Stomach (tissue), 9 donors: ENCODE measurements around the gene SYCE1L. TPM values are rescaled to one million over a fixed set of nuclear protein-coding genes. Genes with fewer than 3 reads are reported as not detected.

Experiments
- DNase-seq, 2 donors: peaks; one replicate each; pipeline versions ENCODE4 v3.0.0 to v3.0.0-alpha.2; 2013 to 2019
- H3K27ac ChIP-seq, 5 donors: fragments of 200-600 bp in 4 of 5; sonication (generic) in 4 of 5; one replicate each; pipeline ENCODE4 v1.5.1; 2013 to 2019; ENCODE audit warnings: mild to moderate bottlenecking in 1 of 5, moderate library complexity in 1 of 5
- H3K27me3 ChIP-seq, 3 donors: fragments of 200-600 bp; sonication (generic); one replicate each; pipeline ENCODE4 v1.5.1; 2017 to 2019; ENCODE audit warnings: mixed run types in 1 of 3
- H3K36me3 ChIP-seq, 4 donors: fragments of 200-600 bp; sonication (generic); 1 replicate in 3 of 4; 2 replicates in 1 of 4; pipeline ENCODE4 v1.5.1; 2016 to 2019
- H3K4me1 ChIP-seq, 4 donors: fragments of 200-600 bp; sonication (generic); one replicate each; pipeline ENCODE4 v1.5.1; 2016 to 2019
- H3K4me3 ChIP-seq, 4 donors: fragments of 200-600 bp; sonication (generic) in 3 of 4; one replicate each; pipeline ENCODE4 v1.5.1; 2016 to 2019; ENCODE audit warnings: mild to moderate bottlenecking in 1 of 4
- H3K9me3 ChIP-seq, 4 donors: fragments of 200-600 bp; sonication (generic); one replicate each; pipeline ENCODE4 v1.5.1; 2016 to 2019
- CTCF ChIP-seq, 7 experiments: fragments of 450-650 bp in 4 of 7; fragments of 200-600 bp in 3 of 7; sonication (generic) in 3 of 7; IDR thresholded peaks; one replicate each; pipeline ENCODE4 v1.5.1; 2016 to 2019; ENCODE audit warnings: antibody characterized with exemption in 7 of 7, control low read depth in 2 of 7, mild to moderate bottlenecking in 1 of 7
- EP300 ChIP-seq: sonication (generic); formaldehyde crosslinking; IDR thresholded peaks from one replicate; pipeline ENCODE4 v1.6.1; 2017; ENCODE audit warnings: antibody characterized with exemption
- POLR2A ChIP-seq, 4 donors: fragments of 450-650 bp; IDR thresholded peaks; one replicate each; pipeline ENCODE4 v1.6.1; 2016; ENCODE audit warnings: antibody characterized with exemption in 4 of 4, control low read depth in 2 of 4, mild to moderate bottlenecking in 1 of 4, moderate library complexity in 1 of 4
- POLR2AphosphoS5 ChIP-seq, 3 donors: sonication (generic); formaldehyde crosslinking; IDR thresholded peaks; one replicate each; pipeline ENCODE4 v1.6.1; 2016; ENCODE audit warnings: antibody characterized with exemption in 3 of 3
- WGBS, 5 donors: extraction: QIAGEN DNeasy Blood & Tissue Kit in 3 of 5; methylation state at CpG; one replicate each; pipeline versions ENCODE4 v1.1.5 to v1.1.7; 2013 to 2018; 5-methylcytosine and 5-hydroxymethylcytosine counted together
- intact Hi-C: fragments of 100-400 bp; cut with DNase I; formaldehyde crosslinking; loops from one replicate; pipeline ENCODE4 v1.15.1; 2023; ENCODE audit warnings: low total_unique reads
- polyA plus RNA-seq, 3 donors: library from polyadenylated mRNA; stranded (reverse); fragments of 200-250 nt; gene quantifications; one replicate each; pipeline ENCODE4 v1.2.3, GENCODE V29; 2013
- total RNA-seq, 5 donors: library from RNA; depleted of rRNA; stranded (reverse); fragments of >200 nt; gene quantifications; one replicate each; pipeline versions ENCODE4 v1.1.0 to v1.2.3, GENCODE V29; 2014 to 2016
- donor health status: healthy with polysubstance abuse.
- donor health status: Bipolar disorder and iron deficiency.
- donor health status: healthy.

Gene SYCE1L
- total and polyA plus RNA-seq, 8 donors: 3.4 to 92.4 (median 5.5) TPM; not detected in 4

GRCh38 chr16:77194295-77195231 is 4.6 kb upstream of the SYCE1L start:
- peaks cover 32 to 69% (median 66%) of the 10 kb centered on the region in 4 donors for H3K36me3 ChIP-seq
- DNase-seq: no peak
- WGBS, 5 donors: 93 to 96% (median 96%) methylated on average over 19 to 48 of the region's 48 CpGs

GRCh38 chr16:77195411-77195810 is 3.8 kb upstream of the SYCE1L start:
- TF ChIP-seq EP300 (no peak), CTCF (IDR thresholded peaks at IDR 0.05) (no peak), POLR2A (IDR thresholded peaks at IDR 0.05) (no peak), POLR2AphosphoS5 (IDR thresholded peaks at IDR 0.05) (no peak)
- H3K4me3 ChIP-seq: no peak overlapping the region
- intact Hi-C loops: no loop called here
- no peak overlapping the region for H3K27ac ChIP-seq
- 73 to 88% (median 87%) methylated on average over 4 to 8 of the region's 8 CpGs for WGBS, 5 donors
- no peaks in the 10 kb centered on the region for H3K27me3 ChIP-seq
- H3K4me1 ChIP-seq: peaks cover 9 to 37% (median 28%) of the 10 kb centered on the region in 4 donors
- peaks cover 32 to 77% (median 74%) of the 10 kb centered on the region in 4 donors for H3K36me3 ChIP-seq
- H3K9me3 ChIP-seq: no peaks in the 10 kb centered on the region
- DNase-seq: no peak

More at GRCh38 chr16:77194295-77195231, 4.6 kb upstream of the SYCE1L start:
- intact Hi-C loops: no loop called here
- TF ChIP-seq EP300: no peak
- no peak for TF ChIP-seq POLR2AphosphoS5 (IDR thresholded peaks at IDR 0.05)
- no peak for TF ChIP-seq CTCF (IDR thresholded peaks at IDR 0.05)
- no peak for TF ChIP-seq POLR2A (IDR thresholded peaks at IDR 0.05)
- no peak overlapping the region for H3K4me3 ChIP-seq
- no peak overlapping the region for H3K27ac ChIP-seq
- H3K9me3 ChIP-seq: no peaks in the 10 kb centered on the region
- peaks cover 9 to 41% (median 32%) of the 10 kb centered on the region in 4 donors for H3K4me1 ChIP-seq
- no peaks in the 10 kb centered on the region for H3K27me3 ChIP-seq

- TF ChIP-seq EP300 (no peak), POLR2AphosphoS5 (IDR thresholded peaks at IDR 0.05) (no peak), POLR2A (IDR thresholded peaks at IDR 0.05) (no peak), CTCF (IDR thresholded peaks at IDR 0.05) (no peak)
- intact Hi-C loops: no loop called here
- peaks cover 32 to 85% (median 80%) of the 10 kb centered on the region in 4 donors for H3K36me3 ChIP-seq
Observed at GRCh38 chr16:77197747-77198146, 1.5 kb upstream of the SYCE1L start.

GRCh38 chr16:77206533-77206932 is 7.3 kb downstream of the SYCE1L start:
- DNase-seq: no peak
- no peaks in the 10 kb centered on the region for H3K9me3 ChIP-seq
- H3K27me3 ChIP-seq: peaks cover 0 to 9% (median 3%) of the 10 kb centered on the region in 3 donors
- intact Hi-C loops: no loop called here
- H3K27ac ChIP-seq: no peak overlapping the region
- TF ChIP-seq POLR2AphosphoS5 (IDR thresholded peaks at IDR 0.05) (no peak), CTCF (IDR thresholded peaks at IDR 0.05) (no peak), EP300 (no peak), POLR2A (IDR thresholded peaks at IDR 0.05) (no peak)
- no peak overlapping the region for H3K4me3 ChIP-seq
- WGBS, 5 donors: 83 to 90% (median 85%) methylated on average over 2 of the region's 2 CpGs
- peaks cover 0 to under 1% (median under 1%) of the 10 kb centered on the region in 4 donors for H3K36me3 ChIP-seq
- peaks cover 0 to under 1% (median 0%) of the 10 kb centered on the region in 4 donors for H3K4me1 ChIP-seq

More at GRCh38 chr16:77197747-77198146, 1.5 kb upstream of the SYCE1L start:
- Histone ChIP-seq H3K27me3 (no peaks in the 10 kb centered on the region), H3K4me1 (peaks cover 0 to 24% (median 14%) of the 10 kb centered on the region in 4 donors), H3K9me3 (no peaks in the 10 kb centered on the region), H3K4me3 (no peak overlapping the region), H3K27ac (no peak overlapping the region)
- no peak for DNase-seq
- 95 to 100% (median 100%) methylated on average over 2 of the region's 2 CpGs for WGBS, 5 donors
